Stimulated activated CD8-positive, alpha-beta memory T cell treated with anti-CD3 and anti-CD28 coated beads, Interleukin-4, amount 100 ng/mL, for 24 hours (primary cell): ENCODE data around the gene SMAGP.

Source experiments
- DNase-seq: peaks from one replicate; pipeline ENCODE4 v3.0.0-alpha.2; 2020; ENCODE audit warnings: low read depth

The SMAGP gene

DNA sequence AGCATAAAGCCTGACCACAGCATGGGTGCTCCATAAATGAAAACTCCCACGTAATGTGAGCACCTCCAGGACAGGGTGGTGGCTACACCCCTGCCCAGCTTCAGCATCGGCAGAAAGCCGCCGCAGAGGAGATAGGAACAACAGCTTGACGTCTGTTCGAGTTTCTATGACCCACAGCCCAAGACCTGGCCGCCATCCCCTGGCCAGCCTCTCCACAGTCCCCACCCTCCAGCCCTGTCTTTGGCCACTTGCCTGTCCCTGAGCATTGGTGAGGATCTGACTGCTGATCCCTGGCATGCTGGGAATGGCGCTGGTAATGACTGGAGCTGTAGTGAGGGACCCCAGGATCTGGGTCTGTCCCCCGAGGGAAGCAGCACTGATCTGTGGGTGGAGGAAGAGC lies 73.7 kb downstream of the SMAGP start:
- no peak for DNase-seq

DNA sequence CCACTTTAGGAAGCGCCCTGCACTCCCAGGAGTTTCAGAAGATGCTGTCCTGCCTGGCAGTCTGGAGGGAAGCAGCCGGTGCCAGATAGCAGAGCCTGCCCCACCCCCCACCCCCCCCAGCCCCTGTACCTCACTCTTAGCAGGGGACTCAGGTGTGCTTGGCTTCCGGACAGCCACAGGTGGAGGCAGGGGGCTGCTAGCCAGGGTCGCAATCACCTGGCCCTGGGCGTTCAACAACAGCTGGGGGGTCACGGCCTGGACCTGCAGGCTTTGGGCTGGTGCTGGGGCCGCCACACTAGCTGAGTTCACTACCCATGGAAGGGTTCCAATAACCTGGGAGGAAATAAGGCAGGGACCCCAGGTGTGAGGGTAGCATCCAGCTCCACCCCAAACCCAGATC lies 74.4 kb downstream of the SMAGP start:
- no peak for DNase-seq
